ENCODE data around the gene KCNQ4. TPM values are rescaled to one million over a fixed set of nuclear protein-coding genes. Genes with fewer than 3 reads are reported as not detected.

KCNQ4 gene
- total and polyA plus RNA-seq, 7 donors: 1.9 to 9.1 (median 4.6) TPM

DNA sequence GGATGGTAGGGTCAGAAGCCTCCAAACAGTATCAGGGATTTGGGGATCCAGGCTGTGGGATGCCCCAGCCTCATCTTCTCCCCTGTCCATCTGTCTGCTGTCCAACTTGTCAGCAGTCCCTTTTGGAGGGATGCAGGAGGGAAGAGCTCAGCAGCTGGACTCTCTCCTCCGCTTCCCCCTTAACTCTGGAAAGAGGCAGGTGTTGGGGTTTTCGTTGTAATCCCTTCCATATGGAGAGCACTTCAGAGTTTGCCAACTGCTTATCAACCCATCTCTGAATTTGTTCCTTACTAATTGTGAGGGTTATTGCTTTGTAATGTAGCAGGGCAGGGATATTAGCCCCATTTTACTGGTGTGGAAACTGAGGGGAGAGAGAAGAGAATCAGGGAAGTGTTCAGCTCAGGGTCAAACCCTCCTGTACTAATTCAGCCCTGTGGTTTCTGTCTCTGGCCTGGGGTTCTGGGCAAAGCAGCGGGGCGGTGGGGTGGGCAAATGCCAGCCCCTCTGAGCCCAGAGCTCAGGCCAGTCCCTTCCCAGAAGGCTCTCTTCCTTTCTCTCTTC is 75.3 kb downstream of the KCNQ4 start:
- no peak overlapping the region for H3K27ac ChIP-seq

DNA sequence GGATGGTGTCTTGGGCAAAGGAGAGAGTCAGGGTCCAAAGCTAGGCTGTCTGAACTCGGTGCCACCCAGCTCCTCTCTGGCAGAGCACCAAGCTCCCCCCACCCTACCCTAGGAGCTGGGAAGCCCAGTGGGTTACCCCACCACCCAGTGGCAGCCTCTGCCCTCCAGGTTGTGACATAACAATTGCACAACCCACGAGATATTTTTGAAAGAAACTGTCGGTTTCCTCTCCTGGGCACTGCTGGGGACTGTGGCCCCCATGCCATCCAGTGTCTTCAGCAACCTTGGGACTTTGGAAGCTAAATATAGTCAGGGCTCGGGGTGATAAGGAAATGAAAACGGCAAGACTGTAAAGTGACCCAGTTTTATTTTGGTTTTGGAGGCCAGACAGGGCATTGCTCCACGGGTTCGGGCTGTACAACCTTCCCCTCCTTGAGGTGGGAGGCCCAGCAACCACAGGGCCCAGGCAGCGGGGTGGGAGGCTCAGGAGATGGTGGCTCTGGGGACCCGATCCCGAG is 77.2 kb downstream of the KCNQ4 start:
- DNase-seq: peak in 1 of 2 donors; percentile 29

More for the DNA sequence above, 75.3 kb downstream of the KCNQ4 start:
- Histone ChIP-seq H3K27me3 (ENCODE audit: insufficient read depth in 3 of 3, low read length in 2 of 3) (no peaks in the 10 kb centered on the region), H3K4me3 (no peak overlapping the region), H3K36me3 (ENCODE audit: insufficient read depth in 1 of 2, low read depth in 1 of 2) (no peaks in the 10 kb centered on the region), H3K9me3 (no peaks in the 10 kb centered on the region), H3K4me1 (peaks cover 17% of the 10 kb centered on the region)
- ATAC-seq (no peak), DNase-seq (no peak)
- intact Hi-C loops (cut with DNase I): no loop called here
- WGBS, 3 donors: 77 to 87% (median 78%) methylated on average over 4 of the region's 4 CpGs
- TF ChIP-seq, protein P1, sequence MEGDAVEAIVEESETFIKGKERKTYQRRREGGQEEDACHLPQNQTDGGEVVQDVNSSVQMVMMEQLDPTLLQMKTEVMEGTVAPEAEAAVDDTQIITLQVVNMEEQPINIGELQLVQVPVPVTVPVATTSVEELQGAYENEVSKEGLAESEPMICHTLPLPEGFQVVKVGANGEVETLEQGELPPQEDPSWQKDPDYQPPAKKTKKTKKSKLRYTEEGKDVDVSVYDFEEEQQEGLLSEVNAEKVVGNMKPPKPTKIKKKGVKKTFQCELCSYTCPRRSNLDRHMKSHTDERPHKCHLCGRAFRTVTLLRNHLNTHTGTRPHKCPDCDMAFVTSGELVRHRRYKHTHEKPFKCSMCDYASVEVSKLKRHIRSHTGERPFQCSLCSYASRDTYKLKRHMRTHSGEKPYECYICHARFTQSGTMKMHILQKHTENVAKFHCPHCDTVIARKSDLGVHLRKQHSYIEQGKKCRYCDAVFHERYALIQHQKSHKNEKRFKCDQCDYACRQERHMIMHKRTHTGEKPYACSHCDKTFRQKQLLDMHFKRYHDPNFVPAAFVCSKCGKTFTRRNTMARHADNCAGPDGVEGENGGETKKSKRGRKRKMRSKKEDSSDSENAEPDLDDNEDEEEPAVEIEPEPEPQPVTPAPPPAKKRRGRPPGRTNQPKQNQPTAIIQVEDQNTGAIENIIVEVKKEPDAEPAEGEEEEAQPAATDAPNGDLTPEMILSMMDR (IDR thresholded peaks at IDR 0.05): no peak

DNA sequence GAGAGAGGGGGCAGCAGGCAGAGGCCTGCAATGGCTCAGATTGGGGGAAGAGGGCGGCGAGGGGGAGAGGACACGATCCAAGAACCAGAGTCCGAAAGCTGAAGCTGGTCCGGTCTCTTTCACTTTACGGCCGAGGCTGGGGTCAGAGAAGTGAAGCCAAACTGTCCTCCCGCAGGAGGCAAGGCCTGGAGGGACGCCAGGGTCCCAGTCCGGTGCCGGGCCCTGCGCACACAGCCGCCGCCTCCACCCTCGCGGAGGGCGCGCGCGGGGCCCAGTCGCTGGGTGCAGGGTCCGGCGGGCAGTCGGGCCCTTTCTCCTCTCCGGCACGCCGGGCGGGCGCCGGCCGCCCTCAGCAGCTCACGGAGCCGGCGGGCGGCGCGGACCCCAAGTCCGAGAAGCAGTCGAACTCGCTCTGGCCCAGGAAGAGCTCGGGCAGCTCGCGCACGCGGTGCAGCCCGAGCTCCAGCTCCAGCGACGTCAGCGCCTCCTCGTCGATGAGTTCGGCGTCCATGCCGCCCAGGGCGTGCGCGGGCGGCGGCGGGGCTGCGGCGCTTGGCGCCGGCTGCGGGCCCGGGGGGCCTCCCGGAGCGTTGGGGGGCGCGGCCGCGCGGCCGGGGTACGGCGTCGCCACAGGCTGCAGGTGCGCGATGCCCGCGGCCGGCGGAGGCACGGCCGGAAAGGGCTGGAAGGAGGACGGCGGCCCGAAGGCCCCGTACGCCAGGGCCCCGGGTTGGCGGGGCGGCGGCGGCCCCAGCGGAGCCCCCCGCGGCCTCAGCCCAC is 77.8 kb downstream of the KCNQ4 start:
- intact Hi-C loops (cut with DNase I): no loop called here

More for the DNA sequence above, 77.2 kb downstream of the KCNQ4 start:
- no peaks in the 10 kb centered on the region for H3K9me3 ChIP-seq
- H3K27ac ChIP-seq: peak overlapping the region; percentile 94
- H3K27me3 ChIP-seq (ENCODE audit: insufficient read depth in 3 of 3, low read length in 2 of 3): no peaks in the 10 kb centered on the region
- intact Hi-C loops (cut with DNase I): no loop called here
- ATAC-seq: peak in 3 of 4 donors; percentile 3 to 34 (median 23)
- peak overlapping the region; percentile 86 for H3K4me3 ChIP-seq
- H3K36me3 ChIP-seq (ENCODE audit: insufficient read depth in 1 of 2, low read depth in 1 of 2): no peaks in the 10 kb centered on the region
- WGBS, 3 donors: 10 to 19% (median 16%) methylated on average over 10 of the region's 10 CpGs
- peaks cover 17% of the 10 kb centered on the region for H3K4me1 ChIP-seq
- TF ChIP-seq, protein P1 (IDR thresholded peaks at IDR 0.05): no peak

DNA sequence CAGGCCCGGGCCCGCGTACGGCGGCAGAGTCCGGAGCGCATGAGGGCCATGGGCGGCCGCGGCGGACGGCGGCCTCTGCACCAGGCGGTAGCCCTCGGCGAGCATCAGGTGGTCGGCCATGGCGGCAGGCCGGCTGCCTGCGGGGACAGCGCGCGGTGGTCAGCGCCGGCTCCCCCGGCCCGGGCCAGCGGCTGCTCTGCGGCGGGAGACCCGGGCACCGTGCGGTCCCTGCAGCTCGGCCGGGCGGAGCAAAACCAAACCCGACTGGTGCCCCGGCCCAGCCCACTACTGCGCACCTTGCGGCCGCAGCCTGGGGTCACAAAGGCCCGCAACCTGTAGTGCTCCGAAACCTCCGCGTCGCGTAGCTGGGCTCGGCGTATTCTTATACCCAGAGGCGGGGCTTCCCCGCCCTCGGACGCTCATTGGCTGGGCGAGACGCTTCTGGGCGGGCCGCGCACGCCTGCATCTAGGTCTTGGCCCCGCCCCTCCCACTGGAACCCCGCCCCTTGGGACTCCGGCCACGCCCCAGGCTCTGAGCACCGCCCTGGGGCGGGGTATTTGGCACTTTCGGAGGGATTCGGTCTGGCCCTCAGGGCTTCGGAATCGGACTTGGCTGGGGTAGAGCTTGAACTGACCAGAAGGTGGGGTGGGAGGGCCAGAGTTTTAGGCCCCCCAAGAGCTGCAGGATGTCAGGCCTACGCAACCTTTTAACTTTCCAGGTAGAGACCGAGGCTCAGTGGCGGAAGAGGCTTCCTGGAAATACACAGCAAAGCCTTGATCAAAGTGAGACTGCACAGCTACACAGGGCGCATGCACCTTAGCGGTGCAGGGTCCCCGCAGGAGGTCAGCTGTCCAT is 78.6 kb downstream of the KCNQ4 start, which contains the start of gene CITED4:
Gene CITED4, minus strand, starts transcription at position 356 of the 856 bp plus-strand sequence. Its CDS starts 236 bp downstream, at position 120.
- TF ChIP-seq, protein P1 (IDR thresholded peaks at IDR 0.05): peak; percentile 18
- 3 to 10% (median 4%) methylated on average over 34 to 75 of the region's 75 CpGs for WGBS, 3 donors
- Histone ChIP-seq H3K27me3 (ENCODE audit: insufficient read depth in 3 of 3, low read length in 2 of 3) (no peaks in the 10 kb centered on the region), H3K9me3 (no peaks in the 10 kb centered on the region), H3K36me3 (ENCODE audit: insufficient read depth in 1 of 2, low read depth in 1 of 2) (no peaks in the 10 kb centered on the region), H3K27ac (peak within 1 kb of the TSS; percentile 94), H3K4me3 (peak within 1 kb of the TSS; percentile 86), H3K4me1 (peaks cover 17% of the 10 kb centered on the region)
- ATAC-seq (peak; percentile 94 to 97 (median 96)), DNase-seq (peak; percentile 95 to 98)
- intact Hi-C loops (cut with DNase I): no loop called here

More for the DNA sequence above, 77.8 kb downstream of the KCNQ4 start:
- peak overlapping the region; percentile 94 for H3K27ac ChIP-seq
- H3K27me3 ChIP-seq (ENCODE audit: insufficient read depth in 3 of 3, low read length in 2 of 3): no peaks in the 10 kb centered on the region
- DNase-seq: peak; percentile 59 to 79
- no peaks in the 10 kb centered on the region for H3K36me3 ChIP-seq (ENCODE audit: insufficient read depth in 1 of 2, low read depth in 1 of 2)
- H3K9me3 ChIP-seq: no peaks in the 10 kb centered on the region
- WGBS, 3 donors: 0 to 1% (median 0%) methylated on average over 55 to 98 of the region's 98 CpGs
- peak; percentile 35 to 55 (median 42) for ATAC-seq
- peak overlapping the region; percentile 86 for H3K4me3 ChIP-seq
- peaks cover 17% of the 10 kb centered on the region for H3K4me1 ChIP-seq
- TF ChIP-seq, protein P1 (IDR thresholded peaks at IDR 0.05): no peak
